GM18858 (cell line): ENCODE results near the gene KCTD10.
"Not testable (repeated sequence)": the region's sequence is repeated elsewhere in the genome, so short reads cannot be mapped to it uniquely, and the experiment has no call there.

Experiments
- ATAC-seq: cut with Tn5 transposase; IDR thresholded peaks from one replicate; pipeline ENCODE4 v1.9.1; 2021; ENCODE audit not compliant: unreplicated experiment

KCTD10 gene

GRCh38 chr12:109475121-109475520 is 2.0 kb downstream of the KCTD10 start:
- no peak for ATAC-seq

DNA sequence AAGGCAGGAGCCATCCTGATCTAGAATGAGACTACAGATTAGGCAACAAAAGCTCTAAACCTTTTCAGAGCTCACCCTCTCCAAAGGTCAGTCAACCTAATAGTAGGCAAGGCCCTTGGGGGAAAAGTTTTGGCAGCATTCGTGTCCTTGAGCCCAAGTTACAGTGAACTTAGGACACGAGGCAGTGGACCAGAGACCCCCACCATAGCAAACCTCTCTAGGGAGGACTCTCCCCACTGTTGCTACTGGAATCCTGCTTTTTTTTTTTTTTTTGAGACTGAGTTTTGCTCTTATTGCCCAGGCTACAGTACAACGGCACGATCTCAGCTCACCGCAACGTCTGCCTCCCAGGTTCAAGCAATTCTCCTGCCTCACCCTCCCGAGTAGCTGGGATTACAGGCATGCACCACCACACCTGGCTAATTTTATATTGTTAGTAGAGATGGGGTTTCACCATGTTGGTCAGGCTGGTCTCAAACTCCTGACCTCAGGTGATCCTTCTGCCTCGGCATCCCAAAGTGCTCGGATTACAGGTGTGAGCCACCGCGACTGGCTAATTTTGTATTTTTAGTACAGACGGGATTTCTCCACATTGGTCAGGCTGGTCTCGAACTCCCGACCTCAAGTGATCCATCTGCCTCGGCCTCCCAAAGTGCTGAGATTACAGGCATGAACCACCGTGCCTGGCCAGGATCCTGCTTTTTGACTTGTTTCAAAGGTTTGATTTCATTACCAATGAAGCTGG is 3.4 kb downstream of the KCTD10 start:
- not testable (repeated sequence) for ATAC-seq

- ATAC-seq, result no peak
Measured at GRCh38 chr12:109473006-109473405, 4.1 kb downstream of the KCTD10 start.

GRCh38 chr12:109469517-109469916 is 7.6 kb downstream of the KCTD10 start:
- ATAC-seq, result no peak

DNA sequence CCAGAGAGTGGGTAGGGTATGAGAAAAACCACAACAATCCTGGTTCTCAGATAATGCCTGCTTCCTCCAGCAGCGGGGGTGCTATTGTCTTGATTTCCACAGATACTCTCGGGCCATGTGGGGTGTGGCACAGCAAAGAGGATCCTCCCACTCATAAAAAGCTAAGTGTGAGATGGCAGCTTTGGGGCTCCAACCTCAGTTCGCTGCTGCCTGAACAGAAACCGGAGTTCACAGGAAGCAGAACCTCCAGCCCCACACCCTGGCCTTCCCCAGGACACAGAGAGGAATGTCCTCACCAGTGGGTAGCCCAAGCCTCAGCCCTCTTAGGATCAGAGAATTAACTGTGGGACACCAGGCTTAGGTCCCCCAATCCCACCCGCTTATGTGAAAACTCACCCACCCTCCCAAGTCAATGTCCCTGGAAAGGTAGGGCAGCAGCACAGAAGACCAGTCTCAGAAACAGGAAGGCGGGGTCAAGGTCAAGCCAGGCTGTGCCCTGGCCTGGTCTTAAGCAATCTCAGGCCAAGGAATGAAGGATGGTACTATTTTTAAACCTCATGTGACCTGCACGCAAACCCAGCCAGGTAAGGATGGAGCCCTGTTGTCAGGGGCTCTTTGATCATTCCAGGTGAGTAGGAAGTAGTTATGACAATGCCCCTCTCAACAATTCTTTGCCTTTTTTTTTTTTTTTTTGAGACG is 9.0 kb downstream of the KCTD10 start:
- ATAC-seq, result no peak

DNA sequence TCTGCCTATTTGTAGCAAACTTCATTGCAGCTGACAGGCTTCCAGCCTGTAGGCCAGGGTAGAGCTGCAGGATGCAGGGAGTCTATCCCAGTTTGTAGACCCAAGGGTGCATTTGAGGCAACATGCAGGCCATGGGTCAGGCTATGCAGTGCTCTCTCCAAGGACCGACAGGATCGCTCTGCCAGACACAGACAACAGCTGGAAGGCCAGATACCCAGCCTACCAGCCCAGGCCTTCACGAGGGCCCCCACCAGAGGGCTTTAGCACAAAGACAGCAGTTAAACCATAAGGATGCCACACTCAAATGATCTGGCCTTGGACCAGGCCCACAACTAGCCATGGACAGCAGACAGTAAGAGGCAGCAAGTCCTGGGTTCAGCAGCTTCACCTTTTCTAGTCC is 10.3 kb downstream of the KCTD10 start:
- ATAC-seq, result no peak

GRCh38 chr12:109466305-109466704 is 10.8 kb downstream of the KCTD10 start:
- no peak for ATAC-seq

DNA sequence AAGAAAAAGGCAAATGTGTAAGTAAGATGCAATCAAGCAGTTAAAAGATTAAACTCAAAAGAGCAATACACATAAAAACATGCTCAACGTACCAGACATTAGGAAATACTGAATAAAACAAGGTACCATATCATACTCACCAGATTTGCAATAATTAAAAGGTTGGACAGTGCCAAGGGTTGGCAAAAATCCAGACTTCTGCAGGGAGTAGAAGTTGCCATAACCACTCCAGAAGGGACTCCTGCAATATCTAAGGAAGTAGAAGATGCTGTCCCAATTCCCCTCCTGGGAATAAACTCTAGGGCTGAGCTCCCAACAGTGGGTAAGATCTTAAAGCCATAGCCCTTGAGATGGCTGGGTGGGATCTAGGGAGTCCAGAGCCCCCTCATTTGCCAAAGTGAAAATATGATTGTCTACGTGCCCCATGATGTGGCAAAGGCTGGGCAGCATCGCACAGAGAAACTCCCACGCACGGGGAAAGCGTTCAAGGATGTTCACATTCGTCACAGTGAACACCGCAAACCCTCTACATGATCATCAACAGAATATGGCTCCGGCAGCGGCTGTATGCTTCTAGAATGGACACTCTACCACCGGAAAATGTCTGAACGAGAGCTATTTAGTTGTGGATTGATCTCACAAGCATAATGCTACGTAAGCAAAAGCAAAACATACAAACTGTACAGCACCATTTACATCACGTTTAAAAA is 12.3 kb downstream of the KCTD10 start:
- ATAC-seq, result no peak

DNA sequence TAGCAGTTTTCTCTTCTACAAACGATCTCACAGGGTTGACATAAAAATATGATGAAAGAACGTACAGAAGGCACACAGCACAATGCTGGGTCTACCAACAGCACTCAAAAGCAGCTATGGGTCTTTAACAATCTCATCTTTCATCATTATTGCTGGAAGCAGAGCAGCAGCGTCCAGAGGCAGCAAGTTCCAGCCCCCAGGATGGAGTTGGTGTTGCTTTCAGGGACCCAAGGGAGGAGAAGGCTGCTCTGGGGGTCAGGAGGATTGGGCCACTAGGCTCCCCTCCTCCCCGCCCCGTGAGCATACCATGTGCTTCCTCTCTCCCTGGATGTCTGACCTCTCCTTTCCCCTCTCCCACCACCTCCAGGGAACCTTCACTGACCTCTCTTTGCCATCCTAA is 13.3 kb downstream of the KCTD10 start:
- no peak for ATAC-seq

DNA sequence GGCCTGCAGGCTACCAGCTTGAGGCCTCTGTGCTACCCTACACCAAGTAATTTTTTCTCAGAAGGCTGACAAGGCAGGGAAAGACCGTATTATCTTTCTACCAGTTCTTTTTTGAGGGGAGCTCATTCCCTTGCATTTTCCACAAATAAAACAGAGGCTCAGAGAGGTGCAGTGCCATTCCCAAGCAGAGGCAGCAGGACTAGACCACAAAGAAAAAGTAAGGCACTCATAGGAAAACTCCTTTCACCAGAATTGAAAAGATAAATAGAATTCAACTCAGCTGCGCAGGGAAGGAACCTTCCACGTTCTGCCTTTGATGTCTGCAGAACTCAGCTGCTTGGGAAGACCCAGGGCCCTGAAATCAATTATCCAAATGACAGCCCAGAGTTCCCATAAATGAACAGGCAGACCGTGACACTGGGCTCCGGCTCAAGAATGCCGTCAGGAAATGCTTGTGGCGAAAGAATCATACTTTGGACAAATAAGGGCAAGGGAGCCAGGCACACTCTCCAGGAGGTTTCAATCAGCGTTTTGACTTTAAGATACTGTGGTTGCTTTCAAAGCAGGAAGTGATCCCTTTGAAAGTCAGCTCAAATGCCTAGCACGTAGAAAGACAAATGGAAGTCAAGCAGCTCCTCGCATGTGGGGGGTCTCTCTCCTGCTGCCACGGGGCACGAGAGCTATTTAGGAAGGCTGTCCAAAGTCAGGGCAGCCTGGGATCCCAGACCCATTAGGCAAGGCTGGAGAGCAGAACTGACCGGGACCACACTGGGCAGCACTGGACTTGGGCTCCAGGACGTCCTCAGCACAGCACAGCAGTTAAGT is 14.0 kb downstream of the KCTD10 start:
- no peak for ATAC-seq

GRCh38 chr12:109461846-109462756 is 15.0 kb downstream of the KCTD10 start:
- no peak for ATAC-seq

DNA sequence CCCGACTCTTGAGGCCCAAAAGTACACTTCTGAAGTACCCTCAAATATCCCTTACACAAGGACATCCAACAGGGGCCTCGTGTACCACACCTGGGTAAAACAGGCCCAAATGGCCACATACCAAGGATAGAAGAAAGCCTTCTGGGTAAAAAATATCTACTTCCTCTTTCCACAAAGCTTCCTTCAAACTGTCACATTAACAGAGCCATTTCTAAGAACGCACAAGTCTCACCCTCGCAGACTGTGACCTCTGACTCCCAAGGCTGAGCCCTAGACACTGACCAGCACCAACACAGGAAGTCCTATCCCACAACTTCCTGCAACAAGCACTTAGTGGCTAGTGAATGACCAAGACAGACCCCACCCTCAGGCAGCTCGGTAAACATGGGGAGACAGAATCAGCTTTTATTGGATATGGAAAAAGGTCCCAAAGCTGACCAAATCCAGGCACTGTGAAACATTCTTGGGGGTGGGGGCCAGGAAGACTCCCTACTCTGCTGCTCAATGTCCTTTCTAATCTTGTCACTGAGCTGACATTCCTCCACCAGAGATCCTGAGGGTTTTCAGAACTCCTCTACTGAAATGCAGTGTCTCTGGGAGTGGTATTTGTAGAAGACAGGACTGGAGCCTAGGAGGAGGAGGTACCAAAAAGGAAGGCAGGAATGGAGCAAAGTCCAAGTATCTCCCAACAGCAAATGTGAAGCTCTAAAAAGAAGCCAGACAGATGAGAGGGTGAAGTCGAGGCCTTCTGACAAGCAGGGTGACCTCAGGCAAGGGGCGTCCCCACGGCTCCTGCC is 15.9 kb downstream of the KCTD10 start:
- no peak for ATAC-seq

DNA sequence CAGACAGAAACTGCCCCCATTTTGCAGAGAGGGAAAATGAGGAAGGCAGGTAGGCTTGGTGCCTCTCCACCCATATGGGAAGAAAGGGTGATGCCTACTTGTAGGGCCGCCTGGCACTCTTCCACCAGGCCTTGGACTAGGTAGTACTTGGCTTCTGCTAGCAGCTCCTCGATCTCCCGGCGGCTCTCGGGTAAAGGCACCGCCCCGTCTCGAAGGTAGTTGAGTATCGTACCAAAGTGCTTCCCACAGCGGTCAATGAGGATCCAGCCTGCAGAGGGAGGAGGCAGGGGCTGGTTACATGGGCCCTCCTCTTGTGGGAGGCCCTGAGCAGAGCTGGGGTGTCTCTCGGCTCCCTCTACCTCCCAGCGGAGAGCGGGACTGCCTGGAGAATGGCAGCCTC is 16.6 kb downstream of the KCTD10 start:
- no peak for ATAC-seq

- no peak for ATAC-seq
Measured at GRCh38 chr12:109459247-109459646, 17.9 kb downstream of the KCTD10 start.

GRCh38 chr12:109458771-109459208 is 18.3 kb downstream of the KCTD10 start:
- no peak for ATAC-seq

DNA sequence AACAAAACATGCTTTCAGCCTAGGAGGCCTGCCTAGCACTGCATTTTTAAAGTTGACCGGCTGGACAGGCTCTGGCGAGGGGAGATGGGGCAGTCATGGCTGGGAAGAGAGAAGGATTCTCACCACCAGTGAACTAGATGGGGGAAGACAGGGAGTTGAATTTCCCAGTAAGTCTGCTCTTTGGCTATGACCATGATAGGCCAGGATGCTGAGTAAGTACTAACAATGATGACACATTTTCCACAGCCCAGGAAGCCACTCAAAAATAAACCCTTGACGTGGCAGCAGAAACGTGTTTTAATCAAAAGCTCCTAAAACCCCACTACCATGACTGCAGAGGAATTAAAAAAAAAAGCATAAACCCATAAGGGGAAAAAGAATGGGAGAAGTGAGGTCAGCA is 19.0 kb downstream of the KCTD10 start:
- no peak for ATAC-seq

DNA sequence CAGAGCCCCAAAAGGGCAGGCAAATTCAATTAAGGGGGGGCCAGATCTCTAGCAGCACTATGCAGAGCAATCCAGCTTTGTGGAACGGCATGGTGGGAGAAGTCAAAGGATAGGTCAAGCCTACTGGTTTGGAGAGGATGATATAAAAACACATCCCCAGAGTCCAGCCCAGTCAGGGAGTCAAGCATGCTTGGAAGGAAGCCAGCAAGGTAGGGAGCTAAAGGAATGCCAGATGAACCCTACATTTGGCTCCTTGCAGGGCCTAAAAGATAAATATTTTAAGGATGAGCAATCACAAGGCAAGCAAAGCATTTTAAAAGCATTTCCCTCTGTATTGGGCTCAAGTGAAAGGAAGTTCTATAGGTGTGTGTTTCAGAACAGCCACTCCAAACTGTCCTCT is 21.4 kb downstream of the KCTD10 start:
- ATAC-seq, result no peak

DNA sequence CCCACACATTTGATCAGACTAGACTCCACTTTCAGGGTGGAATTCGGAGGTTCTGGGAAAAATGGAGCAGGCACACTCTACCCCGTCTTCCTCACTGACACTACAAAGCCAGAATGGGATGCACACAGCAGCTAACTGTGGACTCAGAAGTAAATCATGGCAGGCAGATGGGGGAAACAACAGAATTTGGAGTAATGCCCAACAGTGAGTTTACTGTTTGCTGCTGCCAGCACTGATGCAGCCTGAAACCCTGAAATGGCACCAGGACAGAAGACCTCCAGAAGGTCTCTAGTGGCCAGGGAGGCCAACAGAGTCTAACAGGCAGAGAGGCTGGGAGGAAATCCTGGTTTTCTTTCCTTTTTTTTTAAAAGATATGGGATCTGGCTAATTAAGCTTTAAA is 24.6 kb downstream of the KCTD10 start:
- no peak for ATAC-seq

DNA sequence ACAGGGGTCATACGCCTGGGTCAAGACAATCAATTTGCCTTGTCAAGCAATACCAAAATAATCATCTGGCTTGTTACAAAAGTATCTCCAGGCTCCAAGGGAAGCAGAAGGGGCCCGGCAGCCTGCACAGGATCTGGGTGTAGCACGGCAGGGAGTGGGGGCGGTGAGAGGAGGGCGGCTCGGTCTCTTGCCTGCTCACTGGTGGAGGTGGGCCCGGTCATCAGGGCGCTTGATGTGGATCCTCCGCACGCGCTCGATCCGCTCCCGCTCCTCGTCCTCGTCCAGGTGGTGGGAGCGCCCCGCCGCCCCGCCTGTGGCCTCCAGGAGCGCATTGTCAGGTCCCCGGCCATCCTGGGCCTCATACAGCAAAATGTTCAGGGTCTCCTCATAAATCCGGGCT is 25.7 kb downstream of the KCTD10 start:
- ATAC-seq, result no peak
